ENCODE data around the gene HUS1.
"Not testable (repeated sequence)": the region's sequence is repeated elsewhere in the genome, so short reads cannot be mapped to it uniquely, and the experiment has no call there.

DNA sequence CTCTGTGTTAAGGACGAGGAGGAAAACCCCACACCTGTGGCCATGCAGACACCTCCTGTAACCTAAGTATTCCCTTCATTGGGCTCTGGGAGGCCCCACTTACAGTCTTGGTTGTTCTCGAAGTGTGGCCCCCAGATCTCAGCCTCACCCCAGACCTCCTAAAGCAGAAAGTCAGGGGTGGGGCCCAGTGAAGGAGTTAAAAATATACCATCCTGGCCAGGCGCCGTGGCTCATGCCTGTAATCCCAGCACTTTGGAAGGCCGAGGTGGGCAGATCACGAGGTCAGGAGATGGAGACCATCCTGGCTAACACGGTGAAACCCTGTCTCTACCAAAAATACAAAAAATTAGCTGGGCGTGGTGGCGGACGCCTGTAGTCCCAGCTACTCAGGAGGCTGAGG, 36.8 kb downstream of the HUS1 start:
- TF ChIP-seq, protein P1, sequence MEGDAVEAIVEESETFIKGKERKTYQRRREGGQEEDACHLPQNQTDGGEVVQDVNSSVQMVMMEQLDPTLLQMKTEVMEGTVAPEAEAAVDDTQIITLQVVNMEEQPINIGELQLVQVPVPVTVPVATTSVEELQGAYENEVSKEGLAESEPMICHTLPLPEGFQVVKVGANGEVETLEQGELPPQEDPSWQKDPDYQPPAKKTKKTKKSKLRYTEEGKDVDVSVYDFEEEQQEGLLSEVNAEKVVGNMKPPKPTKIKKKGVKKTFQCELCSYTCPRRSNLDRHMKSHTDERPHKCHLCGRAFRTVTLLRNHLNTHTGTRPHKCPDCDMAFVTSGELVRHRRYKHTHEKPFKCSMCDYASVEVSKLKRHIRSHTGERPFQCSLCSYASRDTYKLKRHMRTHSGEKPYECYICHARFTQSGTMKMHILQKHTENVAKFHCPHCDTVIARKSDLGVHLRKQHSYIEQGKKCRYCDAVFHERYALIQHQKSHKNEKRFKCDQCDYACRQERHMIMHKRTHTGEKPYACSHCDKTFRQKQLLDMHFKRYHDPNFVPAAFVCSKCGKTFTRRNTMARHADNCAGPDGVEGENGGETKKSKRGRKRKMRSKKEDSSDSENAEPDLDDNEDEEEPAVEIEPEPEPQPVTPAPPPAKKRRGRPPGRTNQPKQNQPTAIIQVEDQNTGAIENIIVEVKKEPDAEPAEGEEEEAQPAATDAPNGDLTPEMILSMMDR (conservative IDR thresholded peaks at IDR 0.05; ENCODE audit: low read depth, low read length): not testable (repeated sequence)
- TF ChIP-seq, protein P2, sequence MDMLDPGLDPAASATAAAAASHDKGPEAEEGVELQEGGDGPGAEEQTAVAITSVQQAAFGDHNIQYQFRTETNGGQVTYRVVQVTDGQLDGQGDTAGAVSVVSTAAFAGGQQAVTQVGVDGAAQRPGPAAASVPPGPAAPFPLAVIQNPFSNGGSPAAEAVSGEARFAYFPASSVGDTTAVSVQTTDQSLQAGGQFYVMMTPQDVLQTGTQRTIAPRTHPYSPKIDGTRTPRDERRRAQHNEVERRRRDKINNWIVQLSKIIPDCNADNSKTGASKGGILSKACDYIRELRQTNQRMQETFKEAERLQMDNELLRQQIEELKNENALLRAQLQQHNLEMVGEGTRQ (IDR thresholded peaks at IDR 0.05; ENCODE audit: low read depth, low read length): not testable (repeated sequence)
